Peyer's patch (tissue), 4 donors: ENCODE data around the gene ALPL.

ENCODE experiments used
- POLR2A ChIP-seq, 2 donors: fragments of 450-650 bp; IDR thresholded peaks; one replicate each; pipeline ENCODE4 v1.5.1; 2017; ENCODE audit warnings: antibody characterized with exemption in 2 of 2, mild to moderate bottlenecking in 2 of 2, moderate library complexity in 2 of 2
- TF ChIP-seq, protein P1 (sequence below), 6 experiments: fragments of 450-650 bp in 4 of 6; fragments of 200-600 bp in 2 of 6; sonication (generic) in 1 of 6; IDR thresholded peaks; one replicate each; pipeline ENCODE4 v1.5.1; 2017 to 2019; ENCODE audit warnings: antibody characterized with exemption in 6 of 6, mild to moderate bottlenecking in 3 of 6, moderate library complexity in 1 of 6

GRCh38 chr1:21520899-21521716 is 11.9 kb downstream of the ALPL start:
- no peak for TF ChIP-seq POLR2A (IDR thresholded peaks at IDR 0.05)
- TF ChIP-seq, protein P1, sequence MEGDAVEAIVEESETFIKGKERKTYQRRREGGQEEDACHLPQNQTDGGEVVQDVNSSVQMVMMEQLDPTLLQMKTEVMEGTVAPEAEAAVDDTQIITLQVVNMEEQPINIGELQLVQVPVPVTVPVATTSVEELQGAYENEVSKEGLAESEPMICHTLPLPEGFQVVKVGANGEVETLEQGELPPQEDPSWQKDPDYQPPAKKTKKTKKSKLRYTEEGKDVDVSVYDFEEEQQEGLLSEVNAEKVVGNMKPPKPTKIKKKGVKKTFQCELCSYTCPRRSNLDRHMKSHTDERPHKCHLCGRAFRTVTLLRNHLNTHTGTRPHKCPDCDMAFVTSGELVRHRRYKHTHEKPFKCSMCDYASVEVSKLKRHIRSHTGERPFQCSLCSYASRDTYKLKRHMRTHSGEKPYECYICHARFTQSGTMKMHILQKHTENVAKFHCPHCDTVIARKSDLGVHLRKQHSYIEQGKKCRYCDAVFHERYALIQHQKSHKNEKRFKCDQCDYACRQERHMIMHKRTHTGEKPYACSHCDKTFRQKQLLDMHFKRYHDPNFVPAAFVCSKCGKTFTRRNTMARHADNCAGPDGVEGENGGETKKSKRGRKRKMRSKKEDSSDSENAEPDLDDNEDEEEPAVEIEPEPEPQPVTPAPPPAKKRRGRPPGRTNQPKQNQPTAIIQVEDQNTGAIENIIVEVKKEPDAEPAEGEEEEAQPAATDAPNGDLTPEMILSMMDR (IDR thresholded peaks at IDR 0.05) = no peak
